ENCODE data around the gene RYR1.
"Not testable (repeated sequence)": the region's sequence is repeated elsewhere in the genome, so short reads cannot be mapped to it uniquely, and the experiment has no call there.

Gene RYR1

GRCh38 chr19:38404858-38405257 is 28.6 kb upstream of the RYR1 start:
- Histone ChIP-seq H3F3A (ENCODE audit: insufficient read depth, low read length) (no peaks in the 10 kb centered on the region), H3K79me2 (ENCODE audit: low read length) (no peaks in the 10 kb centered on the region), H3K27ac (ENCODE audit: low read length) (no peak overlapping the region), H4K20me1 (ENCODE audit: insufficient read depth, low read length) (no peaks in the 10 kb centered on the region), H3K27me3 (replicated peaks; ENCODE audit: insufficient read depth, low read length) (peaks cover 14% of the 10 kb centered on the region), H3K36me3 (replicated peaks; ENCODE audit: insufficient read depth, low read length) (no peaks in the 10 kb centered on the region), H2AFZ (ENCODE audit: low read length) (no peak overlapping the region), H3K9me2 (replicated peaks; ENCODE audit: insufficient read depth, low read length) (no peaks in the 10 kb centered on the region), H3K4me3 (ENCODE audit: low read length) (no peak overlapping the region), H3K4me1 (ENCODE audit: low read length) (no peaks in the 10 kb centered on the region), H3K4me2 (ENCODE audit: low read depth, low read length) (no peak overlapping the region), H3K9ac (ENCODE audit: low read length) (no peak overlapping the region), H3K9me3 (replicated peaks; ENCODE audit: insufficient read depth, low read length) (no peaks in the 10 kb centered on the region)
- DNase-seq = no peak
- TF ChIP-seq EZH2 (optimal IDR thresholded peaks at IDR 0.05; ENCODE audit: low read depth, low read length) = no peak
- TF ChIP-seq CTCF (IDR thresholded peaks at IDR 0.05; ENCODE audit: low read length) = no peak
- no peak for TF ChIP-seq EZH2phosphoT487 (IDR thresholded peaks at IDR 0.05; ENCODE audit: low read length)

GRCh38 chr19:38405276-38405675 is 28.2 kb upstream of the RYR1 start:
- H3K4me3 ChIP-seq (ENCODE audit: low read length) = no peak overlapping the region
- H4K20me1 ChIP-seq (ENCODE audit: insufficient read depth, low read length) = no peaks in the 10 kb centered on the region
- no peaks in the 10 kb centered on the region for H3K79me2 ChIP-seq (ENCODE audit: low read length)
- DNase-seq = no peak
- H2AFZ ChIP-seq (ENCODE audit: low read length) = no peak overlapping the region
- no peak for TF ChIP-seq EZH2phosphoT487 (IDR thresholded peaks at IDR 0.05; ENCODE audit: low read length)
- TF ChIP-seq EZH2 (optimal IDR thresholded peaks at IDR 0.05; ENCODE audit: low read depth, low read length) = no peak
- no peak for TF ChIP-seq CTCF (IDR thresholded peaks at IDR 0.05; ENCODE audit: low read length)
- H3K9ac ChIP-seq (ENCODE audit: low read length) = no peak overlapping the region
- no peak overlapping the region for H3K4me2 ChIP-seq (ENCODE audit: low read depth, low read length)
- H3K27me3 ChIP-seq (replicated peaks; ENCODE audit: insufficient read depth, low read length) = peaks cover 9% of the 10 kb centered on the region; the same call in 1 of the 2 replicates
- no peaks in the 10 kb centered on the region for H3K9me2 ChIP-seq (replicated peaks; ENCODE audit: insufficient read depth, low read length)
- H3K4me1 ChIP-seq (ENCODE audit: low read length) = no peaks in the 10 kb centered on the region
- no peaks in the 10 kb centered on the region for H3K36me3 ChIP-seq (replicated peaks; ENCODE audit: insufficient read depth, low read length)
- H3K9me3 ChIP-seq (replicated peaks; ENCODE audit: insufficient read depth, low read length) = no peaks in the 10 kb centered on the region
- H3K27ac ChIP-seq (ENCODE audit: low read length) = no peak overlapping the region
- no peaks in the 10 kb centered on the region for H3F3A ChIP-seq (ENCODE audit: insufficient read depth, low read length)

GRCh38 chr19:38409631-38410133 is 23.8 kb upstream of the RYR1 start:
- Histone ChIP-seq H3K36me3 (replicated peaks; ENCODE audit: insufficient read depth, low read length) (no peaks in the 10 kb centered on the region), H3K9ac (ENCODE audit: low read length) (no peak overlapping the region), H2AFZ (ENCODE audit: low read length) (no peak overlapping the region), H3K79me2 (ENCODE audit: low read length) (no peaks in the 10 kb centered on the region), H3K4me1 (ENCODE audit: low read length) (no peaks in the 10 kb centered on the region), H3K9me3 (replicated peaks; ENCODE audit: insufficient read depth, low read length) (no peaks in the 10 kb centered on the region), H3K27me3 (replicated peaks; ENCODE audit: insufficient read depth, low read length) (peaks cover 38% of the 10 kb centered on the region), H4K20me1 (ENCODE audit: insufficient read depth, low read length) (no peaks in the 10 kb centered on the region), H3K9me2 (replicated peaks; ENCODE audit: insufficient read depth, low read length) (no peaks in the 10 kb centered on the region), H3K4me3 (ENCODE audit: low read length) (no peak overlapping the region), H3K27ac (ENCODE audit: low read length) (no peak overlapping the region), H3F3A (ENCODE audit: insufficient read depth, low read length) (no peaks in the 10 kb centered on the region), H3K4me2 (ENCODE audit: low read depth, low read length) (no peak overlapping the region)
- no peak for DNase-seq
- no peak for TF ChIP-seq EZH2phosphoT487 (IDR thresholded peaks at IDR 0.05; ENCODE audit: low read length)
- no peak for TF ChIP-seq CTCF (IDR thresholded peaks at IDR 0.05; ENCODE audit: low read length)
- TF ChIP-seq EZH2 (optimal IDR thresholded peaks at IDR 0.05; ENCODE audit: low read depth, low read length) = no peak

GRCh38 chr19:38410407-38410806 is 23.1 kb upstream of the RYR1 start:
- H3K4me3 ChIP-seq (ENCODE audit: low read length); H4K20me1 ChIP-seq (ENCODE audit: insufficient read depth, low read length); H3K9me3 ChIP-seq (replicated peaks; ENCODE audit: insufficient read depth, low read length); H3K27ac ChIP-seq (ENCODE audit: low read length); H3K36me3 ChIP-seq (replicated peaks; ENCODE audit: insufficient read depth, low read length); H3F3A ChIP-seq (ENCODE audit: insufficient read depth, low read length); DNase-seq; H3K9ac ChIP-seq (ENCODE audit: low read length); H2AFZ ChIP-seq (ENCODE audit: low read length); H3K4me1 ChIP-seq (ENCODE audit: low read length); H3K9me2 ChIP-seq (replicated peaks; ENCODE audit: insufficient read depth, low read length); H3K79me2 ChIP-seq (ENCODE audit: low read length); H3K4me2 ChIP-seq (ENCODE audit: low read depth, low read length): not testable (repeated sequence)
- peaks cover 44% of the 10 kb centered on the region for H3K27me3 ChIP-seq (replicated peaks; ENCODE audit: insufficient read depth, low read length)

All from MM.1S (cell line).